Astrocyte of the spinal cord (primary cell): ENCODE measurements around the gene GFPT2.

Experiments
- DNase-seq: peaks from one replicate; pipeline ENCODE4 v3.0.0; 2011; ENCODE audit warnings: low read depth, low spot score
- H3K4me3 ChIP-seq: 2 replicates; pipeline ENCODE4 v1.5.1; 2011; ENCODE audit warnings: low read depth, mild to moderate bottlenecking, low read length, moderate library complexity
- in situ Hi-C: cut with HindIII; loops from 2 replicates; pipeline ENCODE4 v1.10.0; 2017; ENCODE audit warnings: low sequenced_read_pairs
- TF ChIP-seq, protein P1 (sequence below): IDR thresholded peaks from 2 replicates; pipeline ENCODE4 v1.5.1; 2012; ENCODE audit warnings: low read depth, mild to moderate bottlenecking, low read length, inconsistent platforms

The GFPT2 gene

DNA sequence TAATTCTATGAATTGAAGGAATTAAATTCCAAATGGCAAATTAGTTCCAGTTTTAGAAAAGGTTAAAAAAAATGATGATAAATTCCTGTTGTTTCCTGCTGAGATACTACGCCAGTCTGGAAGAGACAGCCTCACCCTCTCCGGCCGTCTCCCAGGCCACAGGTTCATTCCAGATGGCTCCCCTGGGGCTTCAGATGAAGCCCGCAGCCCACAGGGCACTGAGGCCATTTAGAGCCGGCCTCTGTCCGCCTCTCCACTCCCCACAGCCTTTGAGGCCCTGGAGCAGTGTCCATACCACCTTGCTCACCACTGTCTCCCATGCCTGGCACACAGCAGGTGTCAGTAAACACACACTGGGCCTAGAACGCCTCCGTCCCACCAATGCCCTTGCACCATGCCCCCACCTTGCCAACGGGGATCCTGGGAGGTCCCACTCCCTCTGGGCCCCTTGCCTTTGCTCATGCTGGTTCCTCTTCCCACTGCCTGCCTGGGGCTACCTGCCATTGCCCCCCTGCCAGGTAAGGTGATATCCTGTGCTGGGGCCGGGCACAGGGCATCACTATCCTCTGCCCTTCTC is 26.1 kb downstream of the GFPT2 start:
- no peak overlapping the region for H3K4me3 ChIP-seq
- TF ChIP-seq, protein P1, sequence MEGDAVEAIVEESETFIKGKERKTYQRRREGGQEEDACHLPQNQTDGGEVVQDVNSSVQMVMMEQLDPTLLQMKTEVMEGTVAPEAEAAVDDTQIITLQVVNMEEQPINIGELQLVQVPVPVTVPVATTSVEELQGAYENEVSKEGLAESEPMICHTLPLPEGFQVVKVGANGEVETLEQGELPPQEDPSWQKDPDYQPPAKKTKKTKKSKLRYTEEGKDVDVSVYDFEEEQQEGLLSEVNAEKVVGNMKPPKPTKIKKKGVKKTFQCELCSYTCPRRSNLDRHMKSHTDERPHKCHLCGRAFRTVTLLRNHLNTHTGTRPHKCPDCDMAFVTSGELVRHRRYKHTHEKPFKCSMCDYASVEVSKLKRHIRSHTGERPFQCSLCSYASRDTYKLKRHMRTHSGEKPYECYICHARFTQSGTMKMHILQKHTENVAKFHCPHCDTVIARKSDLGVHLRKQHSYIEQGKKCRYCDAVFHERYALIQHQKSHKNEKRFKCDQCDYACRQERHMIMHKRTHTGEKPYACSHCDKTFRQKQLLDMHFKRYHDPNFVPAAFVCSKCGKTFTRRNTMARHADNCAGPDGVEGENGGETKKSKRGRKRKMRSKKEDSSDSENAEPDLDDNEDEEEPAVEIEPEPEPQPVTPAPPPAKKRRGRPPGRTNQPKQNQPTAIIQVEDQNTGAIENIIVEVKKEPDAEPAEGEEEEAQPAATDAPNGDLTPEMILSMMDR: no peak
- in situ Hi-C loops: no loop called here
- DNase-seq: no peak

- H3K4me3 ChIP-seq: no peak overlapping the region
- DNase-seq: no peak
- TF ChIP-seq, protein P1: no peak
- in situ Hi-C loops: no loop called here
Observed at GRCh38 chr5:180324601-180324950, 28.6 kb downstream of the GFPT2 start.

DNA sequence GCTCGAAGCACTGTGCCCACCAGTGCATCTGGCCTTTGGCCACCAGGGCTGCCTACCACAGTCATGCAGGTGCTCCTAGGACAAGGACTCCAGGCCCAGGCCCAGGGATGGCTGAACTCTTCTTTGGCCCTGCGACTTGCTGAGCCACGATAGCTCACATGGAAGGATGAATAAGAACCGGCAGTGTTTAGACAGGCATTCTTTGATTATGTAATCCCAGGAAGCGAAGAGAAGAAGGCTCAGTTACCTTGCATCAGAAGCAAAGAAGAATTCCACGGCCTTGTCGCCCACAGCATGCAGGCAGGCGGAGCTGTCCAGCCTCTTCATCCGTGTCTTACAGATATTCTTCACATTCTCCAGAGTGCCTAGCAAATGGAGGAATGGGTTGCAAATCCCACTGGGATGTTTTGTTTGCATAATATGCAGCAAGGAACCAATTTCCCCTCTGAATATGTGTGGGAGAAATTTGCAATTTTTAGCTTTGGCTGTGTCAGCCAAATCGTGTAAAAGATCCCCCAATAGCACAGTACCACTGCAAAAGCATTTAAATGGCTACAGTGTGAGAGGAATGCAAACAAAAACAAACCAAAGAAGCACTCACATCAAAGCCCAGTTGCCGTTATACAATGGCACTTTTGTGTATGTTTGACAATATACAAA is 29.1 kb downstream of the GFPT2 start:
- in situ Hi-C loops: no loop called here
- no peak overlapping the region for H3K4me3 ChIP-seq
- peak; percentile 81 for DNase-seq

DNA sequence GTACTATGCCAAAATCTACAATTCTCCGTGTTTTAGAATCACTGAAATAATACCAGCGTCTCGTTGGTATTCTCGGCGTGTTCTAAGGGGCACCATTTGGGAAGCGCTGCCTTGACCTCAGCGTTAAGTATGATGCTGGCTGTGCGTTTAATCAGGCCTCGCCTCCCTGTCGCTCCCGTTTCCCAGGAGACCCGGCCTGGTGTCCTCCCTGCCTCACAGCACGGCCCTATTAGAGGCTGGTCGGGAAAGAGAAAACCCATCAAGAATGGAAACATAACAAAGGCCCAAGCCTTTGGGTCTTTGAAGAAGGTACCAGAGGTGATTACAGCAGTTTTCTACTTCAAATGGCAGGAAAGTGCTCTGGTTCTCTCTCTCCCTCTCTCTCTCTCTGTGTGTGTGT is 30.0 kb downstream of the GFPT2 start:
- in situ Hi-C loops: no loop called here

More for the DNA sequence above, 29.1 kb downstream of the GFPT2 start:
- TF ChIP-seq, protein P1: no peak

GRCh38 chr5:180318456-180319089 is 34.6 kb downstream of the GFPT2 start:
- in situ Hi-C loops: no loop called here
- H3K4me3 ChIP-seq: no peak overlapping the region
- DNase-seq: no peak
- TF ChIP-seq, protein P1: no peak

More for the DNA sequence above, 30.0 kb downstream of the GFPT2 start:
- TF ChIP-seq, protein P1: no peak
- no peak for DNase-seq
- no peak overlapping the region for H3K4me3 ChIP-seq

GRCh38 chr5:180316586-180316985 is 36.5 kb downstream of the GFPT2 start:
- in situ Hi-C loops: no loop called here
- DNase-seq: no peak
- H3K4me3 ChIP-seq: no peak overlapping the region
- TF ChIP-seq, protein P1: no peak
